Measurements from ENCODE around the gene MYO1D. TPM values are rescaled to one million over a fixed set of nuclear protein-coding genes. Genes with fewer than 3 reads are reported as not detected.

MYO1D gene
- total and polyA plus RNA-seq, 2 donors (not counting 1 experiment from before 2014, with no cell fraction given) = 5.4 to 26.7 TPM

DNA sequence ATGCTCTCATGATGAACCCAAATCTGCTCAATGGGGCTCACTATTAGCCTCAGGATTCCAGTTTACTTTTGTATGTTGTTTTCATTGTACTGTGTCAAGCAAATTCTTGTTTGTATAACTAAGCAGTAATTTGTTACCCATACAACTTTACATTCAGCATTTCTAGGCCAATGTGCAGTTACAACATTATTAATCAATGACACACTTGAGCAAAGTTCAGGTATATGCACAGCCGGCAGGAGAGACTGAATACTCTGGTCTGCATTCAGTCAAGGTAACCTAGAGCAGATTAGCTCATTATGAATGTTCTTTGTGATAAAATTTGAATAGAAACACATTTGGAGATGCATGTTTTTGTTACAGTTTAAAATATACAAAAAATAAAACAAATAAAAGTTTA, 2.2 kb upstream of the MYO1D start:
- WGBS (ENCODE audit: insufficient coverage) = no CpG with 5 or more reads among the region's 1 CpG
- POLR2A ChIA-PET = no interaction called here
- TF ChIP-seq, protein P1, sequence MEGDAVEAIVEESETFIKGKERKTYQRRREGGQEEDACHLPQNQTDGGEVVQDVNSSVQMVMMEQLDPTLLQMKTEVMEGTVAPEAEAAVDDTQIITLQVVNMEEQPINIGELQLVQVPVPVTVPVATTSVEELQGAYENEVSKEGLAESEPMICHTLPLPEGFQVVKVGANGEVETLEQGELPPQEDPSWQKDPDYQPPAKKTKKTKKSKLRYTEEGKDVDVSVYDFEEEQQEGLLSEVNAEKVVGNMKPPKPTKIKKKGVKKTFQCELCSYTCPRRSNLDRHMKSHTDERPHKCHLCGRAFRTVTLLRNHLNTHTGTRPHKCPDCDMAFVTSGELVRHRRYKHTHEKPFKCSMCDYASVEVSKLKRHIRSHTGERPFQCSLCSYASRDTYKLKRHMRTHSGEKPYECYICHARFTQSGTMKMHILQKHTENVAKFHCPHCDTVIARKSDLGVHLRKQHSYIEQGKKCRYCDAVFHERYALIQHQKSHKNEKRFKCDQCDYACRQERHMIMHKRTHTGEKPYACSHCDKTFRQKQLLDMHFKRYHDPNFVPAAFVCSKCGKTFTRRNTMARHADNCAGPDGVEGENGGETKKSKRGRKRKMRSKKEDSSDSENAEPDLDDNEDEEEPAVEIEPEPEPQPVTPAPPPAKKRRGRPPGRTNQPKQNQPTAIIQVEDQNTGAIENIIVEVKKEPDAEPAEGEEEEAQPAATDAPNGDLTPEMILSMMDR (IDR thresholded peaks at IDR 0.05) = no peak
- no peak for TF ChIP-seq EZH2 (IDR thresholded peaks at IDR 0.05; ENCODE audit: borderline replicate concordance, insufficient read depth, low read depth, low read length, poor library complexity, severe bottlenecking)
- Mint-ChIP-seq H3K4me1 (peaks cover 20% of the 10 kb centered on the region), H3K27ac (no peak overlapping the region), H3K9me3 (ENCODE audit: insufficient read depth) (no peaks in the 10 kb centered on the region), H3K27me3 (peaks cover 10% of the 10 kb centered on the region), H3K4me3 (no peak overlapping the region)
- Histone ChIP-seq H3K27me3 (replicated peaks in 1 of 4; ENCODE audit: control extremely low read depth in 1 of 4, control insufficient read depth in 3 of 4, insufficient read depth in 4 of 4, low read length in 3 of 4) (peaks cover 0 to 4% (median 0%) of the 10 kb centered on the region in 4 experiments), H2AFZ (ENCODE audit: insufficient read depth, low read depth, low read length, poor library complexity, severe bottlenecking) (no peak overlapping the region), H3K79me2 (ENCODE audit: control insufficient read depth, insufficient read depth, low read length) (no peaks in the 10 kb centered on the region), H3K36me3 (replicated peaks in 1 of 2; ENCODE audit: control extremely low read depth in 1 of 2, control insufficient read depth in 1 of 2, extremely low read depth in 1 of 2, insufficient read depth in 2 of 2, low read length in 1 of 2) (no peaks in the 10 kb centered on the region), H3K4me1 (ENCODE audit: control insufficient read depth in 2 of 2, insufficient read depth in 2 of 2, low read length in 2 of 2) (peaks cover 12 to 19% of the 10 kb centered on the region in 2 donors), H3K9me3 (ENCODE audit: control extremely low read depth in 1 of 3, control insufficient read depth in 2 of 3, insufficient read depth in 1 of 3, low read length in 2 of 3) (no peaks in the 10 kb centered on the region), H3K4me3 (ENCODE audit: control extremely low read depth in 1 of 5, extremely low read depth in 1 of 5, insufficient read depth in 1 of 5, low read depth in 2 of 5, low read length in 4 of 5) (no peak overlapping the region), H3K4me2 (replicated peaks; ENCODE audit: low read depth, low read length, poor library complexity, severe bottlenecking) (no peak overlapping the region), H3K27ac (ENCODE audit: low read length in 2 of 2) (no peak overlapping the region), H4K20me1 (ENCODE audit: control insufficient read depth, insufficient read depth, low read length, poor library complexity, severe bottlenecking) (no peaks in the 10 kb centered on the region), H3K9ac (ENCODE audit: low read length) (no peak overlapping the region)
- intact Hi-C loops (cut with micrococcal nuclease) = loop anchor here (5.0 to 10.0 kb wide), 3 partner anchors 394 to 524 kb away; partner anchors contain the start of genes CDK5R1, PSMD11 and ZNF207
- ATAC-seq (ENCODE audit: low read depth) (no peak), DNase-seq (no peak)
- CTCF ChIA-PET = interaction anchor here (2.8 to 8.7 kb wide), 3 partner anchors 30 to 99 kb away, joined by 14 to 175 read pairs (median 48); no protein-coding TSS in a partner anchor

DNA sequence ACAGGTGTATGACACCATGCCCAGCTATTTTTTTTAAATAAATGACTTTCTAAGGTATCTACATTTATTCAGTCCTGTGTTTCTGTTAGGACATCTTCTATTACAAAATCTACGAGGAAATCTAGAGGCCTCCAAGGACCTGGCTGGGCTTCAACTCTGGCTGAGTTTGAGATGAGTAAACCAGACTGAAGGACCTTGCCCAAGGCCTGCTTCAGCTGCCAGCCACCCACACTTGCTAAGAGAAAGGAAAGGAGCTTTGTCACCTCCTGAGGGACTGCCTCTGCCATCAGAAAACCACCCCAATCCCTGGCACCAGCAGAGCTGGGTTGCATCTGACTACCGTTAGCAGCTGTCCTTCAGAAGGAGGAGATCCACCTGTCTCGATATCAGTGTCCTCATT, 1.3 kb upstream of the MYO1D start:
- no peak for DNase-seq
- CTCF ChIA-PET = interaction anchor here (1.0 to 8.7 kb wide), 18 partner anchors 10 to 394 kb away, joined by 3 to 175 read pairs (median 8); no protein-coding TSS in a partner anchor

More for the DNA sequence above, 1.3 kb upstream of the MYO1D start:
- Mint-ChIP-seq H3K27ac (no peak overlapping the region), H3K9me3 (ENCODE audit: insufficient read depth) (no peaks in the 10 kb centered on the region), H3K4me1 (peaks cover 20% of the 10 kb centered on the region), H3K4me3 (no peak overlapping the region), H3K27me3 (peaks cover 6% of the 10 kb centered on the region)
- TF ChIP-seq, protein P1 (IDR thresholded peaks at IDR 0.05) = no peak
- TF ChIP-seq EZH2 (IDR thresholded peaks at IDR 0.05; ENCODE audit: borderline replicate concordance, insufficient read depth, low read depth, low read length, poor library complexity, severe bottlenecking) = no peak
- Histone ChIP-seq H3K9me3 (ENCODE audit: control extremely low read depth in 1 of 3, control insufficient read depth in 2 of 3, insufficient read depth in 1 of 3, low read length in 2 of 3) (peaks cover 0 to 2% (median 0%) of the 10 kb centered on the region in 3 donors), H3K4me3 (ENCODE audit: control extremely low read depth in 1 of 5, extremely low read depth in 1 of 5, insufficient read depth in 1 of 5, low read depth in 2 of 5, low read length in 4 of 5) (no peak overlapping the region), H3K36me3 (replicated peaks in 1 of 2; ENCODE audit: control extremely low read depth in 1 of 2, control insufficient read depth in 1 of 2, extremely low read depth in 1 of 2, insufficient read depth in 2 of 2, low read length in 1 of 2) (no peaks in the 10 kb centered on the region), H3K4me1 (ENCODE audit: control insufficient read depth in 2 of 2, insufficient read depth in 2 of 2, low read length in 2 of 2) (peaks cover 12 to 19% of the 10 kb centered on the region in 2 donors), H2AFZ (ENCODE audit: insufficient read depth, low read depth, low read length, poor library complexity, severe bottlenecking) (no peak overlapping the region), H4K20me1 (ENCODE audit: control insufficient read depth, insufficient read depth, low read length, poor library complexity, severe bottlenecking) (no peaks in the 10 kb centered on the region), H3K27me3 (replicated peaks in 1 of 4; ENCODE audit: control extremely low read depth in 1 of 4, control insufficient read depth in 3 of 4, insufficient read depth in 4 of 4, low read length in 3 of 4) (peaks cover 0 to 4% (median 0%) of the 10 kb centered on the region in 4 experiments), H3K27ac (ENCODE audit: low read length in 2 of 2) (no peak overlapping the region), H3K9ac (ENCODE audit: low read length) (no peak overlapping the region), H3K79me2 (ENCODE audit: control insufficient read depth, insufficient read depth, low read length) (peaks cover 3% of the 10 kb centered on the region), H3K4me2 (replicated peaks; ENCODE audit: low read depth, low read length, poor library complexity, severe bottlenecking) (no peak overlapping the region)
- intact Hi-C loops (cut with micrococcal nuclease) = loop anchor here (5.0 to 10.0 kb wide), 3 partner anchors 393 to 523 kb away; partner anchors contain the start of genes CDK5R1, PSMD11 and ZNF207
- POLR2A ChIA-PET = interaction anchor here (0.7 kb wide), 1 partner anchor 100 kb away, joined by 8 read pairs; no protein-coding TSS in a partner anchor
- no peak for ATAC-seq (ENCODE audit: low read depth)
- WGBS (ENCODE audit: insufficient coverage) = 100% methylated on average over 1 of the region's 3 CpGs
